WTC11 (cell line): ENCODE measurements around the gene NDUFAF7. TPM values are rescaled to one million over a fixed set of nuclear protein-coding genes. Genes with fewer than 3 reads are reported as not detected.

Experiments
- ATAC-seq: fragments of 200-7000 bp; cut with Tn5 transposase; 2 replicates; pipeline ENCODE4 v1.10.0; 2021; ENCODE audit warnings: mild to moderate bottlenecking, moderate library complexity
- CTCF ChIA-PET: fragments of 300-600 bp; sonication (Branson Sonifier 250); formaldehyde crosslinking; loops from one replicate; lab custom pipeline; 2021; ENCODE audit warnings: antibody characterized with exemption; lab: Charles Lee
- POLR2A ChIA-PET: fragments of 350-600 bp; sonication (Branson Sonifier 250); formaldehyde crosslinking; loops from one replicate; lab custom pipeline; 2021; ENCODE audit warnings: antibody characterized with exemption; lab: Charles Lee
- DNase-seq: peaks from one replicate; pipeline ENCODE4 v3.0.0; 2021; ENCODE audit warnings: low spot score
- H3K27ac Mint-ChIP-seq: 2 replicates; pipeline ENCODE4 v1.8.0; 2021; ENCODE audit warnings: mixed read lengths
- H3K27me3 Mint-ChIP-seq: 2 replicates; pipeline ENCODE4 v1.8.0; 2021; ENCODE audit warnings: low read depth, mild to moderate bottlenecking, moderate library complexity, mixed read lengths
- H3K36me3 Mint-ChIP-seq: 2 replicates; pipeline ENCODE4 v1.8.0; 2021; ENCODE audit warnings: mixed read lengths
- H3K4me1 Mint-ChIP-seq: 2 replicates; pipeline ENCODE4 v1.8.0; 2022; ENCODE audit warnings: mixed read lengths
- H3K4me3 Mint-ChIP-seq: 2 replicates; pipeline ENCODE4 v1.8.0; 2021; ENCODE audit warnings: mild to moderate bottlenecking, moderate library complexity, mixed read lengths
- H3K9me3 Mint-ChIP-seq: 2 replicates; pipeline ENCODE4 v1.8.0; 2021; ENCODE audit warnings: mixed read lengths
- AR ChIP-seq: fragments of 250-450 bp; sonication (Bioruptor Pico); IDR thresholded peaks from 2 replicates; pipeline ENCODE4 v1.9.0; 2021; ENCODE audit warnings: mild to moderate bottlenecking
- ARID4B ChIP-seq: sonication (generic); formaldehyde crosslinking; IDR thresholded peaks from 2 replicates; pipeline ENCODE4 v1.8.0; 2023; ENCODE audit warnings: missing genetic modification reagents, mild to moderate bottlenecking, borderline replicate concordance
- CREM ChIP-seq: sonication (generic); formaldehyde crosslinking; IDR thresholded peaks from 2 replicates; pipeline ENCODE4 v1.8.1; 2022; ENCODE audit warnings: mild to moderate bottlenecking, missing genetic modification reagents, moderate library complexity
- E2F4 ChIP-seq: sonication (generic); formaldehyde crosslinking; IDR thresholded peaks from 2 replicates; pipeline ENCODE4 v1.8.1; 2022; ENCODE audit warnings: low read depth, mild to moderate bottlenecking, moderate library complexity, missing genetic modification reagents, borderline replicate concordance
- ERG ChIP-seq: fragments of 250-450 bp; sonication (Bioruptor Pico); IDR thresholded peaks from 2 replicates; pipeline ENCODE4 v1.8.0; 2021; ENCODE audit warnings: mild to moderate bottlenecking
- FOXP1 ChIP-seq: sonication (generic); formaldehyde crosslinking; IDR thresholded peaks from 2 replicates; pipeline ENCODE4 v1.8.0; 2022; ENCODE audit warnings: missing genetic modification reagents, mild to moderate bottlenecking, moderate library complexity, borderline replicate concordance
- FOXP4 ChIP-seq: sonication (generic); formaldehyde crosslinking; IDR thresholded peaks from 2 replicates; pipeline ENCODE4 v1.8.0; 2022; ENCODE audit warnings: mild to moderate bottlenecking, missing genetic modification reagents
- GABPB1 ChIP-seq: sonication (generic); formaldehyde crosslinking; IDR thresholded peaks from 2 replicates; pipeline ENCODE4 v1.8.1; 2023; ENCODE audit warnings: mild to moderate bottlenecking, missing genetic modification reagents
- IRF1 ChIP-seq: sonication (generic); formaldehyde crosslinking; IDR thresholded peaks from 2 replicates; pipeline ENCODE4 v1.8.0; 2023; ENCODE audit warnings: missing genetic modification reagents
- KAT7 ChIP-seq: sonication (generic); formaldehyde crosslinking; IDR thresholded peaks from 2 replicates; pipeline ENCODE4 v1.8.1; 2023; ENCODE audit warnings: missing genetic modification reagents, mild to moderate bottlenecking, borderline replicate concordance
- NFATC4 ChIP-seq: fragments of 250-450 bp; sonication (Bioruptor Pico); IDR thresholded peaks from 2 replicates; pipeline ENCODE4 v1.9.0; 2021; ENCODE audit warnings: mild to moderate bottlenecking
- PREB ChIP-seq: sonication (generic); formaldehyde crosslinking; IDR thresholded peaks from 2 replicates; pipeline ENCODE4 v1.8.1; 2022; ENCODE audit warnings: mild to moderate bottlenecking, missing genetic modification reagents, moderate library complexity, borderline replicate concordance
- RORB ChIP-seq: fragments of 250-450 bp; sonication (Bioruptor Pico); IDR thresholded peaks from 2 replicates; pipeline ENCODE4 v1.9.0; 2021; ENCODE audit warnings: mild to moderate bottlenecking
- TCF7 ChIP-seq: sonication (generic); formaldehyde crosslinking; IDR thresholded peaks from 2 replicates; pipeline ENCODE4 v1.8.0; 2022; ENCODE audit warnings: mild to moderate bottlenecking, low read depth, missing genetic modification reagents, moderate library complexity
- ZNF138 ChIP-seq: sonication (generic); formaldehyde crosslinking; conservative IDR thresholded peaks from 2 replicates; pipeline ENCODE4 v1.8.1; 2022; ENCODE audit warnings: mild to moderate bottlenecking, moderate library complexity, missing genetic modification reagents
- ZNF232 ChIP-seq: sonication (generic); formaldehyde crosslinking; IDR thresholded peaks from 2 replicates; pipeline ENCODE4 v1.8.0; 2022; ENCODE audit warnings: mild to moderate bottlenecking, missing genetic modification reagents
- ZNF396 ChIP-seq: fragments of 250-450 bp; sonication (Bioruptor Pico); IDR thresholded peaks from 2 replicates; pipeline ENCODE4 v1.8.0; 2021; ENCODE audit warnings: mild to moderate bottlenecking, moderate library complexity, borderline replicate concordance
- total RNA-seq: library from RNA; stranded (reverse); gene quantifications from 3 replicates; pipeline ENCODE4 v1.2.3, GENCODE V29; 2021

Gene NDUFAF7
- total RNA-seq, 1 experiment from 2014 or later = 57.8 TPM

- TF ChIP-seq E2F4 (no peak), ZNF138 (CRISPR knock-in tag) (no peak), TCF7 (CRISPR knock-in tag) (no peak)
- TF ChIP-seq, all 79 proteins: peak for 0
Measured at GRCh38 chr2:37274359-37274965, 43.0 kb downstream of the NDUFAF7 start (continued).

GRCh38 chr2:37276291-37276690 lies 44.8 kb downstream of the NDUFAF7 start:
- DNase-seq (no peak), ATAC-seq (no peak)
- Mint-ChIP-seq H3K27me3 (no peaks in the 10 kb centered on the region), H3K9me3 (no peaks in the 10 kb centered on the region), H3K4me1 (peaks cover 16% of the 10 kb centered on the region), H3K27ac (no peak overlapping the region), H3K36me3 (peaks cover 42% of the 10 kb centered on the region), H3K4me3 (no peak overlapping the region)
- TF ChIP-seq FOXP1 (CRISPR knock-in tag) (no peak), TCF7 (CRISPR knock-in tag) (no peak), PREB (CRISPR knock-in tag) (no peak), AR (no peak), GABPB1 (CRISPR knock-in tag) (no peak), ARID4B (CRISPR knock-in tag) (no peak), RORB (no peak), IRF1 (no peak), KAT7 (CRISPR knock-in tag) (no peak), ZNF396 (CRISPR knock-in tag) (no peak), FOXP4 (no peak), NFATC4 (CRISPR knock-in tag) (no peak), ERG (CRISPR knock-in tag) (no peak), CREM (CRISPR knock-in tag) (no peak), ZNF232 (CRISPR knock-in tag) (no peak)
- POLR2A ChIA-PET = no interaction called here
- CTCF ChIA-PET = no interaction called here
